NCI-H2227 (cell line): Measurements from ENCODE around the gene PRDM12.

ENCODE experiments used
- DNase-seq: peaks from one replicate; lab custom pipeline; 2025; ENCODE audit not compliant: unreplicated experiment; lab: John Stamatoyannopoulos, UW

The PRDM12 gene

GRCh38 chr9:130714586-130715110, 50.3 kb downstream of the PRDM12 start:
- no peak for DNase-seq

GRCh38 chr9:130715270-130715669, 50.9 kb downstream of the PRDM12 start:
- no peak for DNase-seq

DNA sequence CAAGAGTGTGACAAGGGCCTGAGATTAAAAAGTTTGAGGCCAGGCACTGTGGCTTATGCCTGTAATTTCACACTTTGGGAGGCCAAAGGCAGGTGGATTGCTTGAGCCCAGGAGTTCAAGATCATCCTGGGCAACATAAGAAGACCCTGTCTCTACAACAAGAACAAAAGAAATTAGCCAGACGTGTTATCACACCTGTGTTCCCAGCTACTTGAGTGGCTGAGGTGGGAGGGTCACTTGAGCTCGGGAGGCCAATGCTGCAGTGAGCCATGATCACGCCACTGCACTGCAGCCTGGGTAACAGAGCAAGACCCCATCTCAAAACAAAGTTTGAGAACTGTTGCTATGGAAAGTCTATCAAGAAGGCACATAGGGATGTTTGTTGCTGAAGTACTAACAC, 54.2 kb downstream of the PRDM12 start:
- no peak for DNase-seq

DNA sequence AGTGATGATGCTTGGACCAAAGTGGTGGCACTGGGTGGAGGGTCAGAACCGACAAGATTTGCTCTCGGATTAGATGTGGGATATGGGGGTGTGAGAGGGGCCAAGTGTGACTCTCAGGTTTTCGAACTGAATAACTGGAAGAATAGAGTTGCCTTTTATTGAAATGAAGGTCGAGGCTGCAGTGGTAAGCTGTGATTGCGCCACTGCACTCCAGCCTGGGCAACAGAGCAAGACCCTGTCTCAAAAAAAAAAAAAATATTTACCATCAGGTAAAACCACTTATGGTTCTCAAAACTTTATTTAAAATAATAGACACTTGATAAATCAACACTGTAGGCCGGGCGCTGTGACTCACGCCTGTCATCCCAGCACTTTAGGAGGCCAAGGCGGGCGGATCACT, 56.4 kb downstream of the PRDM12 start:
- DNase-seq, result no peak

GRCh38 chr9:130728721-130729120, 64.3 kb downstream of the PRDM12 start:
- no peak for DNase-seq

DNA sequence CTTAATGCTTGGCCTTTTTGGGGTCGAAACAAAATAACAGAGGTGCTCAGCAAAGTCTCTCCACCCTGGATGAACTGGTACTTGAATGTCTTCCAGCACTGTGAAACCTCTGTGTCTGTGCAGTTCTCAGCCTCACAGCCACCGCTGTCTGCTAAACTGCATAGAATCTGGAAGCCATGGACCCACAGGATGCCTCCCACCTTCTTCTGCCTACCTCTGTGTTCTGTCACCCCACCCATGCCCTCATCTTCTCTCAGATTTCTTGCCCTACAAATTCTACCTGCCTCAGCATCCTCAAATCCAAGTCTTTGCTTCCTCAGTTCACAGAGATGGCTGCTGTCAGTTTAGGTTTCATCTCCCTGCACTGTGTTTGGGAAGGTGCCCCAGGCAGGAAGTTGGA, 64.8 kb downstream of the PRDM12 start:
- DNase-seq, result no peak

GRCh38 chr9:130731355-130731754, 67.0 kb downstream of the PRDM12 start:
- DNase-seq, result no peak

DNA sequence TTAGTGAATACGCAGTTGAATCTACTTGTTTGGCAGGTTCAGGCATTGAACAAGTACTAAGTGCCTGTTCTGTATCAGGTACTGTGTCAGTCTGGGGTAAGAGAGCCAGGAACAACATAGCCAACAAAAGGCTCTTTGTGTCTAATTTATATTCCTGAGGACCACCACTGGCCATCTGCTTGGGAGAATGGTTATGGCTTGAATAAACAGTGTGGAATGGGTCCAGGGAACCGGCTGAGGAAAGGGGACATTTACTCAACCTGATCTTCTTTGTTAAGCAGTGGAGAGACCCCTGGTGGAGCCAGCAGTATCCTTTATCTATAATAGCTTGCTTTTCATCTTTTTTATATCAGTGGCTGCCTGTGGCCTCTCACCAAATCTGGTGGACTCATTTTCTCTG, 67.7 kb downstream of the PRDM12 start:
- DNase-seq, result no peak
